Measurements from ENCODE around the gene ZNF587.

DNA sequence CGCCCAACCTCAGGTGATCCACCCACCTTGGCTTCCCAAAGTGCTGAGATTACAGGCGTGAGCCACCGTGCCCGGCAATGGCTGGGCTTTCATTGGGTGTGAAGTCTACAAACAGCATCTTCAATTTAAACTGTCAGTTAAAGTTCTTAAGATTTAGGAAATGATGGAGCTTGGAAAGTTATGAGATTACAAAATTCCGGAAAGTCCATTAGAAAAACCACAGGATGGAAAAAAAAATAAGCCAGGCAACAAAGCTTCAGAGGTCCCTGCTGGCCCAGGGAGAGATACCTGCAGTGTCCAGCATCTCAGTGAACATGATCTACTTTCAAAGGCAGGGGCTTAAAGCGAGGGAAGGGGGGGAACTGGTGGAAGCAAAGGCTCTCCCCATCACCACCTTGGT, 24.1 kb upstream of the ZNF587 start:
- TF ChIP-seq, protein P1, sequence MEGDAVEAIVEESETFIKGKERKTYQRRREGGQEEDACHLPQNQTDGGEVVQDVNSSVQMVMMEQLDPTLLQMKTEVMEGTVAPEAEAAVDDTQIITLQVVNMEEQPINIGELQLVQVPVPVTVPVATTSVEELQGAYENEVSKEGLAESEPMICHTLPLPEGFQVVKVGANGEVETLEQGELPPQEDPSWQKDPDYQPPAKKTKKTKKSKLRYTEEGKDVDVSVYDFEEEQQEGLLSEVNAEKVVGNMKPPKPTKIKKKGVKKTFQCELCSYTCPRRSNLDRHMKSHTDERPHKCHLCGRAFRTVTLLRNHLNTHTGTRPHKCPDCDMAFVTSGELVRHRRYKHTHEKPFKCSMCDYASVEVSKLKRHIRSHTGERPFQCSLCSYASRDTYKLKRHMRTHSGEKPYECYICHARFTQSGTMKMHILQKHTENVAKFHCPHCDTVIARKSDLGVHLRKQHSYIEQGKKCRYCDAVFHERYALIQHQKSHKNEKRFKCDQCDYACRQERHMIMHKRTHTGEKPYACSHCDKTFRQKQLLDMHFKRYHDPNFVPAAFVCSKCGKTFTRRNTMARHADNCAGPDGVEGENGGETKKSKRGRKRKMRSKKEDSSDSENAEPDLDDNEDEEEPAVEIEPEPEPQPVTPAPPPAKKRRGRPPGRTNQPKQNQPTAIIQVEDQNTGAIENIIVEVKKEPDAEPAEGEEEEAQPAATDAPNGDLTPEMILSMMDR (IDR thresholded peaks at IDR 0.05): no peak
- TF ChIP-seq POLR2AphosphoS5 (IDR thresholded peaks at IDR 0.05) (no peak), POLR2A (IDR thresholded peaks at IDR 0.05) (no peak)

Data from upper lobe of left lung (tissue), 4 donors.